Measurements from ENCODE around the gene SMYD3.

The SMYD3 gene

DNA sequence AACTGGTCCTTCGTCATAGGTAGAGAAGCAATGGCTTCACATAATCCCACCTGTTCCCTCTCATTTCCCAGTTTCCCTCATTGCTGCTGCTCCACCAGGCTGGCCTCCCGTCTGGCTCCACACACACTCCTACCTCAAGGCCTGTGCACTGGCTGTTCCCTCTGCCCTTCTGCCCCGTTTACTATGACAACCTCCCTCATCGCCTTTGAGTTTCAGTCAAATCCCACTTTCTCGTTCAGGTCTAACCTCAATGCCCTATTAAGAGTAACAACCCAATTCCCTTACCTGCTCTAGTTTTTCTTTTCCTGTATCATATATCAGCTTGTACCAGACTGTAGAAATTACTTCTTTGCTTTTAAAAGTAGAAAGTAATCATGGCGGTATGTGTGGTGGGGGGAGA lies 589.7 kb downstream of the SMYD3 start:
- DNase-seq (ENCODE audit: low read depth): no peak
- no peak overlapping the region for H3K4me3 ChIP-seq (ENCODE audit: low read depth, low read length)
- TF ChIP-seq, protein P1, sequence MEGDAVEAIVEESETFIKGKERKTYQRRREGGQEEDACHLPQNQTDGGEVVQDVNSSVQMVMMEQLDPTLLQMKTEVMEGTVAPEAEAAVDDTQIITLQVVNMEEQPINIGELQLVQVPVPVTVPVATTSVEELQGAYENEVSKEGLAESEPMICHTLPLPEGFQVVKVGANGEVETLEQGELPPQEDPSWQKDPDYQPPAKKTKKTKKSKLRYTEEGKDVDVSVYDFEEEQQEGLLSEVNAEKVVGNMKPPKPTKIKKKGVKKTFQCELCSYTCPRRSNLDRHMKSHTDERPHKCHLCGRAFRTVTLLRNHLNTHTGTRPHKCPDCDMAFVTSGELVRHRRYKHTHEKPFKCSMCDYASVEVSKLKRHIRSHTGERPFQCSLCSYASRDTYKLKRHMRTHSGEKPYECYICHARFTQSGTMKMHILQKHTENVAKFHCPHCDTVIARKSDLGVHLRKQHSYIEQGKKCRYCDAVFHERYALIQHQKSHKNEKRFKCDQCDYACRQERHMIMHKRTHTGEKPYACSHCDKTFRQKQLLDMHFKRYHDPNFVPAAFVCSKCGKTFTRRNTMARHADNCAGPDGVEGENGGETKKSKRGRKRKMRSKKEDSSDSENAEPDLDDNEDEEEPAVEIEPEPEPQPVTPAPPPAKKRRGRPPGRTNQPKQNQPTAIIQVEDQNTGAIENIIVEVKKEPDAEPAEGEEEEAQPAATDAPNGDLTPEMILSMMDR (conservative IDR thresholded peaks at IDR 0.05; ENCODE audit: low read depth, low read length): no peak

DNA sequence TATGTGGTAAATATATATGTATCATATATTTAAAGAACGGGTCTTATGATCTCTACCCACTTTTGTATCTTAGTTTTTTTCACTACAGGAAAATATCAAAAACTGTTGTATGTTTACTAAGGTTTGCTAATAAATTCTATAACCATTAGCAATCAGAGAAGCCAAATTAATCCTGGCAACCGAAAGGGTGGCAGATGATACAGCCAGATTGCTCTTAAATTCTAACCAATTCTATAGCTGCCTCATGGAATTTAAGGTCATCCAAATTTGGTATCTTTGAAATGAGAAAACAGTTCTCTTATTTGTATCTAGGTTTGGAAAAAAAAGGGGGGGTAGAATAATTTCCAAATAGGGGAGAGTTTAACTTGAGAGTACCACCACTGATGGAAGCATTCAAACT lies 591.2 kb downstream of the SMYD3 start:
- TF ChIP-seq, protein P1 (conservative IDR thresholded peaks at IDR 0.05; ENCODE audit: low read depth, low read length): no peak
- no peak overlapping the region for H3K4me3 ChIP-seq (ENCODE audit: low read depth, low read length)
- no peak for DNase-seq (ENCODE audit: low read depth)

DNA sequence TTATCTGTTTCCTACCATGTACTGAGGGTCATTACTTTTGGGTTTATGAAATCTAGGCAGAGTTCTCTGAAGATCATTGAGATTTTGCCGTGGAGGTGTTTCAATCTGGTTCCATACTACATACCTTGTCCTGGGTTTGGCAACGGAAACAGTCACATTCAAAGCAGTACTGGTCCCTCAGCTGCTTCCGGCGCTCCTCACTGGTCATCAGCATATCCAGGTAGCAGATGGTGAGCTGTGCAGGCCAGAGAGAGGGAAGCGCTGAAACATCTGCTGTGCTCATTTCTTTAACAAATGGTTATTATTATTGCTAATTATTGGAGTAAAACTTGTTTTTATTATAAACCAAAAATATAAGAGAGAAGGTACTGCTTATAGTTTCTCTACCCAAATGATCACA lies 591.7 kb downstream of the SMYD3 start:
- TF ChIP-seq, protein P1 (conservative IDR thresholded peaks at IDR 0.05; ENCODE audit: low read depth, low read length): no peak
- H3K4me3 ChIP-seq (ENCODE audit: low read depth, low read length): no peak overlapping the region
- DNase-seq (ENCODE audit: low read depth): no peak

DNA sequence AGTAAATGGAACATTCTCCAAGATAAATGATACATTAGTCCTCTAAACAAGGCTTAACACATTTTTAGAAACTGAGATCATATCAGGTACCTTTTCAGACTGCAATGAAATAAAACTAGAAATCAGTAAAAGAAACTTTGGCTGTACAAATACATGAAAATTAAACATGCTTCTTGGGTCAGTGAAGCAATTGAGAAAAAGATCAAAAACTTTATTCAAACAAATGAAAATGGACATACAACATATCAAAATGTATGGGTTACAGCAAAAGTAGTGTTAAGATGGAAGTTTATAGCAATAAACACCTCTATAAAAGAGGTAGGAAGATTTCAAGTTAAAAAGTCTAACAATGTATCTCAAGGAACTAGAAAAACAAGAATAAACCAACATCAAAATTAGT lies 598.5 kb downstream of the SMYD3 start:
- no peak overlapping the region for H3K4me3 ChIP-seq (ENCODE audit: low read depth, low read length)
- TF ChIP-seq, protein P1 (conservative IDR thresholded peaks at IDR 0.05; ENCODE audit: low read depth, low read length): no peak
- DNase-seq (ENCODE audit: low read depth): no peak

DNA sequence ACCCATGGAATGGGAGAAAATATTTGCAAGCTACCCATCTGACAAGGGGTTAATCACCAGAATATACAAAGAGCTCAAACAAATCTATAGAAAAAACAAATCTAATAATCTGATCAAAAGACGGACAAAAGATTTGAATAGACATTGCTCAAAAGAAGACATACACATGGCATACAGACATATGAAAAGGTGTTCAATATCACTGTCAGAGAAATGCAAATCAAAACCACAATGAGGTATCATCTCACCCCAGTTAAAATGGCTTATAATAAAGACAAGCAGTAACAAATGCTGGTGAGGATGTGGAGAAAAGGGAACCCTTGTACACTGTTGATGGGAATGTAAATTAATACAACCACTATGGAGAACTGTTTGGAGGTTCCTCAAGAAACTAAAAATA lies 600.9 kb downstream of the SMYD3 start:
- TF ChIP-seq, protein P1 (conservative IDR thresholded peaks at IDR 0.05; ENCODE audit: low read depth, low read length): no peak
- no peak overlapping the region for H3K4me3 ChIP-seq (ENCODE audit: low read depth, low read length)

DNA sequence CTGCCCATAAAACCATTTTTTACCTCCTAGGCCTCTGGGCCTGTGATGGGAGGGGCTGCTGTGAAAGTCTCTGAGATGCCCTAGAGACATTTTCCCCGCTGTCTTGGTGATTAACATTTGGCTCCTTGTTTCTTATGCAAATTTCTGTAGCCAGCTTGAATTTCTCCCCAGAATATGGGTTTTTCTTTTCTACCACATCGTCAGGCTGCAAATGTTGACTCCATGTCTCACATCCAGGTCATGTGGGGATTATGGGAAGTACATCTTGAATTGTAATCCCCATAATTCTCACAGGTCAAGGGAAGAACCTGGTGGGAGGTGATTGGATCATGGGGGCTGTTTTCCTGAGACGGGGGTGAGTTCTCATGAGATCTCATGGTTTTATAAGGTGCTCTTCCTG lies 603.2 kb downstream of the SMYD3 start:
- DNase-seq (ENCODE audit: low read depth): no peak
- no peak overlapping the region for H3K4me3 ChIP-seq (ENCODE audit: low read depth, low read length)
- TF ChIP-seq, protein P1 (conservative IDR thresholded peaks at IDR 0.05; ENCODE audit: low read depth, low read length): no peak

More for the DNA sequence above, 600.9 kb downstream of the SMYD3 start:
- no peak for DNase-seq (ENCODE audit: low read depth)

DNA sequence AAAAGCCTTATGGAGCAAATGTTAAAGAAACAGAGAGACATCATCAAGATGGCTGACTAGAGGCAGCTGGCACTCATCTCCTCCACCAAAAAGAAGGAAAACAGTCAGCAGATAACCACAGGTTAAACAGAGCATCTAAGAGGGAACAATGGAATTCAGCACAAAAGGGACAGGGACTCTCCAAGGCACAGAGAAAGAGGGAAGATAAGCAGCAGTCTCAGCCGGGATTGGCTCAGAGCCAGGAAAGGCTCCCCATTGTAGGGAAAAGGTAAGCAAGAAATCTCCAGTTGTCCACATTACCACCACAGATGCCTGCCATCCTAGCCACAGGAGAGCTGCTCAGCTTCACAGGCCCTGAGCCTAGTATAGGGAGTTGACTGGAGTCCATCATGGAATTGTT lies 605.5 kb downstream of the SMYD3 start:
- TF ChIP-seq, protein P1 (conservative IDR thresholded peaks at IDR 0.05; ENCODE audit: low read depth, low read length): no peak
- no peak overlapping the region for H3K4me3 ChIP-seq (ENCODE audit: low read depth, low read length)
- no peak for DNase-seq (ENCODE audit: low read depth)
